MV-4-11 (cell line): ENCODE data around the gene EPX.

Experiments
- DNase-seq: peaks from one replicate; lab custom pipeline; 2025; lab: John Stamatoyannopoulos, UW

The EPX gene

GRCh38 chr17:58227733-58228132 lies 35.2 kb downstream of the EPX start:
- no peak for DNase-seq

- DNase-seq, result no peak
Measured at GRCh38 chr17:58228679-58229078, 36.2 kb downstream of the EPX start.

- DNase-seq, result no peak
Measured at GRCh38 chr17:58229384-58229783, 36.9 kb downstream of the EPX start.

- no peak for DNase-seq
Measured at GRCh38 chr17:58229881-58230280, 37.4 kb downstream of the EPX start.

GRCh38 chr17:58231641-58232040 lies 39.1 kb downstream of the EPX start:
- peak; percentile 46 for DNase-seq

- peak; percentile 99 for DNase-seq
Measured at GRCh38 chr17:58232707-58233156, 40.2 kb downstream of the EPX start.

- peak; percentile 86 for DNase-seq
Measured at GRCh38 chr17:58233543-58233942, 41.0 kb downstream of the EPX start.

- DNase-seq, result no peak
Measured at GRCh38 chr17:58234512-58234911, 42.0 kb downstream of the EPX start.

- no peak for DNase-seq
Measured at GRCh38 chr17:58235821-58236220, 43.3 kb downstream of the EPX start.

- DNase-seq, result no peak
Measured at GRCh38 chr17:58236394-58236793, 43.9 kb downstream of the EPX start.

- DNase-seq, result peak; percentile 54
Measured at GRCh38 chr17:58238147-58238634, 45.7 kb downstream of the EPX start, which contains the start of gene LPO. LPO (plus strand) TSS chr17:58238584; CDS start chr17:58242980, 4,396 bp downstream.

- no peak for DNase-seq
Measured at GRCh38 chr17:58239987-58240386, 47.5 kb downstream of the EPX start.

- no peak for DNase-seq
Measured at GRCh38 chr17:58242171-58242784, 49.8 kb downstream of the EPX start.

- DNase-seq, result no peak
Measured at GRCh38 chr17:58244963-58245362, 52.4 kb downstream of the EPX start.

- DNase-seq, result no peak
Measured at GRCh38 chr17:58245428-58246103, 53.0 kb downstream of the EPX start.

GRCh38 chr17:58246104-58246740 lies 53.7 kb downstream of the EPX start:
- no peak for DNase-seq

GRCh38 chr17:58246781-58247180 lies 54.3 kb downstream of the EPX start:
- DNase-seq, result no peak

GRCh38 chr17:58247511-58248363 lies 55.2 kb downstream of the EPX start:
- peak; percentile 86 for DNase-seq

- DNase-seq, result no peak
Measured at GRCh38 chr17:58248955-58249269, 56.4 kb downstream of the EPX start.

- DNase-seq, result peak; percentile 34
Measured at GRCh38 chr17:58249270-58250133, 57.0 kb downstream of the EPX start.

- DNase-seq, result no peak
Measured at GRCh38 chr17:58250344-58251011, 58.0 kb downstream of the EPX start.
